DOHH2 (cell line): ENCODE measurements around the gene KIT.

Experiments used
- EZH2phosphoT487 ChIP-seq: fragments of 200-600 bp; sonication (generic); IDR thresholded peaks from 2 replicates; pipeline ENCODE4 v1.6.1; 2017; ENCODE audit warnings: borderline replicate concordance, mild to moderate bottlenecking, antibody characterized with exemption, low read length, moderate library complexity, mixed read lengths
- TF ChIP-seq, protein P1 (sequence below): fragments of 200-600 bp; sonication (generic); IDR thresholded peaks from one replicate; pipeline ENCODE4 v1.5.1; 2014; ENCODE audit warnings: antibody characterized with exemption, mild to moderate bottlenecking, low read depth, low read length; ENCODE audit not compliant: poor library complexity, severe bottlenecking

DNA sequence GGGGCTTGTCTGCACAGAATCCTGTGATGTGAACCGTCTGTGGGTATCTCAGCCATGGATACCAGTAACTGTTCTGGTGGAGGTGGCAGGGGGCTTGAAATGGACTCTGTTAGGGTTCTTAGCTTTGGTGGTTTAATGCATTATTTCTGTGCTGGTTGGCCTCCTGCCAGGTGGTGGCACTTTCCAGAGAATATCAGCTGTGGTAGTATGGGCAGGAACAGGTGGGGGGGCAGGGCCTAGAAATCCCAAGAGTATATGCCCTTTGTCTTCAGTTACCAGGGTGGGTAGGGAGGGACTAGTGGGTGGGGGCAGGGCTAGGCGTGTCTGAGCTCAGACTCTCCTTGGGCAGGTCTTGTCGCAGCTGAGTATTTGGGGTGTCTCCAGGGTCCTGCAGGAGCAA is 106.7 kb downstream of the KIT start:
- TF ChIP-seq, protein P1, sequence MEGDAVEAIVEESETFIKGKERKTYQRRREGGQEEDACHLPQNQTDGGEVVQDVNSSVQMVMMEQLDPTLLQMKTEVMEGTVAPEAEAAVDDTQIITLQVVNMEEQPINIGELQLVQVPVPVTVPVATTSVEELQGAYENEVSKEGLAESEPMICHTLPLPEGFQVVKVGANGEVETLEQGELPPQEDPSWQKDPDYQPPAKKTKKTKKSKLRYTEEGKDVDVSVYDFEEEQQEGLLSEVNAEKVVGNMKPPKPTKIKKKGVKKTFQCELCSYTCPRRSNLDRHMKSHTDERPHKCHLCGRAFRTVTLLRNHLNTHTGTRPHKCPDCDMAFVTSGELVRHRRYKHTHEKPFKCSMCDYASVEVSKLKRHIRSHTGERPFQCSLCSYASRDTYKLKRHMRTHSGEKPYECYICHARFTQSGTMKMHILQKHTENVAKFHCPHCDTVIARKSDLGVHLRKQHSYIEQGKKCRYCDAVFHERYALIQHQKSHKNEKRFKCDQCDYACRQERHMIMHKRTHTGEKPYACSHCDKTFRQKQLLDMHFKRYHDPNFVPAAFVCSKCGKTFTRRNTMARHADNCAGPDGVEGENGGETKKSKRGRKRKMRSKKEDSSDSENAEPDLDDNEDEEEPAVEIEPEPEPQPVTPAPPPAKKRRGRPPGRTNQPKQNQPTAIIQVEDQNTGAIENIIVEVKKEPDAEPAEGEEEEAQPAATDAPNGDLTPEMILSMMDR: no peak
- TF ChIP-seq EZH2phosphoT487: no peak
